SK-N-SH (cell line): Measurements from ENCODE around the gene TSHZ2. TPM values are rescaled to one million over a fixed set of nuclear protein-coding genes. Genes with fewer than 3 reads are reported as not detected.

ENCODE experiments used
- CTCF ChIA-PET: fragments of 300-600, 350-600 bp; formaldehyde crosslinking; extraction: SDS; loops from one replicate; lab custom pipeline; 2021; lab: Yijun Ruan, JAX
- POLR2A ChIA-PET: fragments of 350-600 bp; sonication (Branson Sonifier 250); formaldehyde crosslinking; extraction: SDS; loops from one replicate; lab custom pipeline; 2020; ENCODE audit warnings: antibody characterized with exemption, inconsistent platforms; lab: Yijun Ruan, JAX
- DNase-seq: peaks from one replicate; pipeline ENCODE4 v3.0.0; 2012
- H2AFZ ChIP-seq: fragments of 200-600 bp; sonication (generic); 2 replicates; pipeline ENCODE4 v1.8.1; 2016; ENCODE audit warnings: antibody characterized with exemption, mild to moderate bottlenecking, low read depth
- H3F3A ChIP-seq: fragments of 200-600 bp; sonication (generic); replicated peaks from 2 replicates; pipeline ENCODE3; 2016; ENCODE audit warnings: antibody characterized with exemption, mild to moderate bottlenecking; ENCODE audit not compliant: insufficient read depth
- H3K27ac ChIP-seq, 2 experiments: fragments of 200-500 bp in 1 of 2; fragments of 200-600 bp in 1 of 2; sonication (Bioruptor generic) in 1 of 2; sonication (generic), shearing (Covaris generic) in 1 of 2; 2 replicates each; pipeline versions ENCODE4 v1.5.1 to v1.6.1; 2014 to 2016; ENCODE audit warnings: low read depth in 2 of 2, inconsistent platforms in 1 of 2, low read length in 1 of 2, mild to moderate bottlenecking in 1 of 2, mixed read lengths in 1 of 2
- H3K27me3 ChIP-seq: fragments of 200-600 bp; sonication (generic), shearing (Covaris generic); 2 replicates; pipeline ENCODE4 v1.6.1; 2016; ENCODE audit warnings: mixed run types; ENCODE audit not compliant: insufficient read depth
- H3K36me3 ChIP-seq, 2 experiments: fragments of 200-500 bp in 1 of 2; fragments of 200-600 bp in 1 of 2; sonication (Bioruptor generic) in 1 of 2; sonication (generic) in 1 of 2; replicated peaks in 1 of 2; 2 replicates each; pipeline versions ENCODE3 to v1.5.1; 2014 to 2016; ENCODE audit warnings: low read length in 1 of 2, mild to moderate bottlenecking in 1 of 2; ENCODE audit not compliant: insufficient read depth in 2 of 2, control insufficient read depth in 1 of 2
- H3K4me1 ChIP-seq, 2 experiments: fragments of 200-500 bp in 1 of 2; fragments of 200-600 bp in 1 of 2; sonication (Bioruptor generic) in 1 of 2; sonication (generic), shearing (Covaris generic) in 1 of 2; 2 replicates each; pipeline versions ENCODE4 v1.5.1 to v1.6.1; 2014 to 2016; ENCODE audit warnings: low read depth in 1 of 2, low read length in 1 of 2, mixed run types in 1 of 2; ENCODE audit not compliant: insufficient read depth in 2 of 2, control insufficient read depth in 1 of 2
- H3K4me2 ChIP-seq: fragments of 200-600 bp; sonication (generic), shearing (Covaris generic); 2 replicates; pipeline ENCODE4 v1.6.1; 2017; ENCODE audit warnings: mixed run types
- H3K4me3 ChIP-seq, 2 experiments: fragments of 200-500 bp in 1 of 2; fragments of 200-600 bp in 1 of 2; sonication (Bioruptor generic) in 1 of 2; sonication (generic), shearing (Covaris generic) in 1 of 2; 2 replicates each; pipeline versions ENCODE4 v1.5.1 to v1.8.1; 2014 to 2016; ENCODE audit warnings: low read depth in 2 of 2, inconsistent platforms in 1 of 2, low read length in 1 of 2, mild to moderate bottlenecking in 1 of 2, mixed read lengths in 1 of 2, moderate library complexity in 1 of 2
- H3K79me2 ChIP-seq: fragments of 200-600 bp; sonication (generic); 2 replicates; pipeline ENCODE4 v1.8.1; 2017; ENCODE audit warnings: mild to moderate bottlenecking; ENCODE audit not compliant: insufficient read depth
- H3K9ac ChIP-seq: fragments of 200-600 bp; sonication (generic); 2 replicates; pipeline ENCODE4 v1.6.1; 2017; ENCODE audit warnings: mixed run types
- H3K9me2 ChIP-seq: fragments of 200-600 bp; sonication (generic); 2 replicates; pipeline ENCODE4 v1.6.1; 2017; ENCODE audit warnings: mixed run types
- H3K9me3 ChIP-seq: fragments of 200-600 bp; sonication (generic); 2 replicates; pipeline ENCODE4 v1.6.1; 2017; ENCODE audit warnings: mixed run types, mild to moderate bottlenecking, moderate library complexity
- H4K20me1 ChIP-seq: fragments of 200-600 bp; sonication (generic); 2 replicates; pipeline ENCODE4 v1.6.1; 2017; ENCODE audit warnings: mild to moderate bottlenecking, mixed run types; ENCODE audit not compliant: insufficient read depth
- CHD2 ChIP-seq: fragments of 150-350 bp; IDR thresholded peaks from 2 replicates; pipeline ENCODE4 v1.6.1; 2018; ENCODE audit warnings: low read length; ENCODE audit not compliant: partially characterized antibody
- CTCF ChIP-seq: fragments of 200-600 bp; sonication (generic); IDR thresholded peaks from 2 replicates; pipeline ENCODE4 v1.6.1; 2017; ENCODE audit warnings: antibody characterized with exemption, mild to moderate bottlenecking, moderate library complexity
- EP300 ChIP-seq, 2 experiments: IDR thresholded peaks; 2 replicates each; pipeline versions ENCODE4 v1.4.0 to v1.6.1; 2012; ENCODE audit warnings: borderline replicate concordance in 1 of 2, low read depth in 1 of 2, low read length in 1 of 2
- EZH2phosphoT487 ChIP-seq: fragments of 200-600 bp; sonication (generic); IDR thresholded peaks from 2 replicates; pipeline ENCODE4 v1.6.1; 2017; ENCODE audit warnings: low read depth, mixed run types, mild to moderate bottlenecking, antibody characterized with exemption, moderate library complexity, borderline replicate concordance
- FOSL2 ChIP-seq: IDR thresholded peaks from 2 replicates; pipeline ENCODE4 v1.4.0; 2012; ENCODE audit warnings: low read depth, mild to moderate bottlenecking, moderate library complexity, borderline replicate concordance
- FOXJ3 ChIP-seq: sonication (generic); formaldehyde crosslinking; IDR thresholded peaks from 2 replicates; pipeline ENCODE4 v1.5.1; 2020; ENCODE audit warnings: mild to moderate bottlenecking, missing genetic modification reagents
- GABPA ChIP-seq: IDR thresholded peaks from 2 replicates; pipeline ENCODE4 v1.4.0; 2012; ENCODE audit warnings: low read depth, mild to moderate bottlenecking
- JUND ChIP-seq: IDR thresholded peaks from 2 replicates; pipeline ENCODE4 v1.4.0; 2012
- MXI1 ChIP-seq: IDR thresholded peaks from 2 replicates; pipeline ENCODE4 v1.6.1; 2012; ENCODE audit warnings: mild to moderate bottlenecking, low read depth, low read length, improper control_type of control experiment
- NFIC ChIP-seq: IDR thresholded peaks from 2 replicates; pipeline ENCODE4 v1.4.0; 2012; ENCODE audit warnings: borderline replicate concordance
- NRF1 ChIP-seq: IDR thresholded peaks from 2 replicates; pipeline ENCODE4 v1.6.1; 2012; ENCODE audit warnings: low read depth, mild to moderate bottlenecking, low read length
- RCOR1 ChIP-seq: fragments of 150-350 bp; IDR thresholded peaks from 2 replicates; pipeline ENCODE4 v1.6.1; 2017; ENCODE audit warnings: antibody characterized with exemption, low read length
- RFX5 ChIP-seq: IDR thresholded peaks from 2 replicates; pipeline ENCODE4 v1.6.1; 2012; ENCODE audit warnings: mild to moderate bottlenecking, improper control_type of control experiment, low read length
- SIN3A ChIP-seq: IDR thresholded peaks from 2 replicates; pipeline ENCODE4 v1.6.1; 2012; ENCODE audit warnings: low read depth, mild to moderate bottlenecking, low read length, moderate library complexity, borderline replicate concordance
- TAF1 ChIP-seq: IDR thresholded peaks from 2 replicates; pipeline ENCODE4 v1.6.1; 2012; ENCODE audit warnings: low read depth, mild to moderate bottlenecking, low read length, moderate library complexity, borderline replicate concordance
- TCF12 ChIP-seq: IDR thresholded peaks from 2 replicates; pipeline ENCODE4 v1.4.0; 2012
- TEAD4 ChIP-seq: IDR thresholded peaks from 2 replicates; pipeline ENCODE4 v1.4.0; 2012; ENCODE audit warnings: mild to moderate bottlenecking, borderline replicate concordance; ENCODE audit not compliant: insufficient read depth
- YY1 ChIP-seq: IDR thresholded peaks from 2 replicates; pipeline ENCODE4 v1.4.0; 2012; ENCODE audit warnings: low read depth, mild to moderate bottlenecking
- WGBS: methylation state at CpG from one replicate; pipeline ENCODE4 v1.1.6; 2017; ENCODE audit warnings: low lambda C conversion rate; 5-methylcytosine and 5-hydroxymethylcytosine counted together
- polyA plus RNA-seq, 3 experiments: library from polyadenylated mRNA; depleted of rRNA; stranded (reverse); fragments of >200 nt; gene quantifications; 2 replicates each; pipeline ENCODE4 v1.2.3, GENCODE V29; 2012
- TF ChIP-seq, protein P1 (sequence below): IDR thresholded peaks from 2 replicates; pipeline ENCODE4 v1.6.1; 2012; ENCODE audit warnings: mild to moderate bottlenecking, low read depth, low read length, moderate library complexity

Gene TSHZ2
- polyA plus RNA-seq, 1 of the 3 experiments (the other 2 are of a cell fraction): 0.13 TPM

DNA sequence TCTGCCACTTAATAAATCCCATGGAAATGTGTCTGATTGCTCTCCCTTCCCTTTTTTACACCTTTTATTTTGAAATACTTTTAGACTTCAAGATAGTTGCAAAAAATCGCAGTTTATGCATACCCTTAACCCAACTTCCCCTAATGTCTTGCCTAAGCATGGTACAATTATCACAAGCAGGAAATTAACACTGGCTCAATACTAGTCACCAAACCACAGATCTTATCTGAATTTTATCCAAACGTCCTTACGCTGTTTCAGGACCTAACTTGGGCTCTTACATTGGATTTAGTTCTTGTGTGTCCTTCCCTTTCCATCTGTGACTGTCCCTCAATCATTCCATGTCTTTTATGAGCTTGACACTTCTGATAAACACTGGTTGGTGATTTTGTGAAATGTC, 475.2 kb downstream of the TSHZ2 start:
- Histone ChIP-seq H3K27ac (no peak overlapping the region), H3K4me1 (no peaks in the 10 kb centered on the region), H2AFZ (no peak overlapping the region), H3K4me2 (no peak overlapping the region), H3K27me3 (no peaks in the 10 kb centered on the region), H3K4me3 (no peak overlapping the region), H3K79me2 (no peaks in the 10 kb centered on the region), H4K20me1 (no peaks in the 10 kb centered on the region), H3K36me3 (no peaks in the 10 kb centered on the region), H3K9me3 (no peaks in the 10 kb centered on the region), H3F3A (no peaks in the 10 kb centered on the region), H3K9me2 (no peaks in the 10 kb centered on the region), H3K9ac (no peak overlapping the region)
- TF ChIP-seq FOSL2 (no peak), YY1 (no peak), NFIC (no peak)
- ChIA-PET POLR2A (no interaction called here), CTCF (no interaction called here)
- DNase-seq: no peak
- 32% methylated on average over 3 of the region's 3 CpGs for WGBS

GRCh38 chr20:53448426-53448825, 476.3 kb downstream of the TSHZ2 start:
- no peaks in the 10 kb centered on the region for H3K9me2 ChIP-seq
- H3K4me3 ChIP-seq: no peak overlapping the region
- H2AFZ ChIP-seq: no peak overlapping the region
- 0% methylated on average over 1 of the region's 1 CpG for WGBS
- H3K27me3 ChIP-seq: no peaks in the 10 kb centered on the region
- no peaks in the 10 kb centered on the region for H3K36me3 ChIP-seq
- no peak overlapping the region for H3K4me2 ChIP-seq
- POLR2A ChIA-PET: no interaction called here
- DNase-seq: no peak
- H3K9me3 ChIP-seq: no peaks in the 10 kb centered on the region
- H3F3A ChIP-seq: no peaks in the 10 kb centered on the region
- TF ChIP-seq FOXJ3 (CRISPR knock-in tag): no peak
- TF ChIP-seq SIN3A: no peak
- H3K9ac ChIP-seq: no peak overlapping the region
- H3K4me1 ChIP-seq: no peaks in the 10 kb centered on the region
- no peaks in the 10 kb centered on the region for H3K79me2 ChIP-seq
- H4K20me1 ChIP-seq: no peaks in the 10 kb centered on the region
- no peak overlapping the region for H3K27ac ChIP-seq
- CTCF ChIA-PET: no interaction called here

GRCh38 chr20:53448875-53449274, 476.7 kb downstream of the TSHZ2 start:
- H3K79me2 ChIP-seq: no peaks in the 10 kb centered on the region
- H4K20me1 ChIP-seq: no peaks in the 10 kb centered on the region
- H3K4me3 ChIP-seq: no peak overlapping the region
- H3K36me3 ChIP-seq: no peaks in the 10 kb centered on the region
- H3K27ac ChIP-seq: no peak overlapping the region
- TF ChIP-seq CHD2 (no peak), NFIC (no peak), NRF1 (no peak), FOSL2 (no peak), GABPA (no peak), EP300 (IDR thresholded peaks at IDR 0.05; ENCODE audit: borderline replicate concordance in 1 of 2, low read depth in 1 of 2, low read length in 1 of 2) (no peak), RCOR1 (no peak), TEAD4 (no peak), TAF1 (no peak), JUND (no peak), SIN3A (no peak), CTCF (no peak), YY1 (no peak), RFX5 (no peak), FOXJ3 (CRISPR knock-in tag) (no peak), TCF12 (no peak), MXI1 (no peak), EZH2phosphoT487 (no peak)
- TF ChIP-seq, protein P1, sequence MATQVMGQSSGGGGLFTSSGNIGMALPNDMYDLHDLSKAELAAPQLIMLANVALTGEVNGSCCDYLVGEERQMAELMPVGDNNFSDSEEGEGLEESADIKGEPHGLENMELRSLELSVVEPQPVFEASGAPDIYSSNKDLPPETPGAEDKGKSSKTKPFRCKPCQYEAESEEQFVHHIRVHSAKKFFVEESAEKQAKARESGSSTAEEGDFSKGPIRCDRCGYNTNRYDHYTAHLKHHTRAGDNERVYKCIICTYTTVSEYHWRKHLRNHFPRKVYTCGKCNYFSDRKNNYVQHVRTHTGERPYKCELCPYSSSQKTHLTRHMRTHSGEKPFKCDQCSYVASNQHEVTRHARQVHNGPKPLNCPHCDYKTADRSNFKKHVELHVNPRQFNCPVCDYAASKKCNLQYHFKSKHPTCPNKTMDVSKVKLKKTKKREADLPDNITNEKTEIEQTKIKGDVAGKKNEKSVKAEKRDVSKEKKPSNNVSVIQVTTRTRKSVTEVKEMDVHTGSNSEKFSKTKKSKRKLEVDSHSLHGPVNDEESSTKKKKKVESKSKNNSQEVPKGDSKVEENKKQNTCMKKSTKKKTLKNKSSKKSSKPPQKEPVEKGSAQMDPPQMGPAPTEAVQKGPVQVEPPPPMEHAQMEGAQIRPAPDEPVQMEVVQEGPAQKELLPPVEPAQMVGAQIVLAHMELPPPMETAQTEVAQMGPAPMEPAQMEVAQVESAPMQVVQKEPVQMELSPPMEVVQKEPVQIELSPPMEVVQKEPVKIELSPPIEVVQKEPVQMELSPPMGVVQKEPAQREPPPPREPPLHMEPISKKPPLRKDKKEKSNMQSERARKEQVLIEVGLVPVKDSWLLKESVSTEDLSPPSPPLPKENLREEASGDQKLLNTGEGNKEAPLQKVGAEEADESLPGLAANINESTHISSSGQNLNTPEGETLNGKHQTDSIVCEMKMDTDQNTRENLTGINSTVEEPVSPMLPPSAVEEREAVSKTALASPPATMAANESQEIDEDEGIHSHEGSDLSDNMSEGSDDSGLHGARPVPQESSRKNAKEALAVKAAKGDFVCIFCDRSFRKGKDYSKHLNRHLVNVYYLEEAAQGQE: no peak
- ChIA-PET CTCF (no interaction called here), POLR2A (no interaction called here)
- DNase-seq: no peak
- no peak overlapping the region for H2AFZ ChIP-seq
- H3K9ac ChIP-seq: no peak overlapping the region
- no peaks in the 10 kb centered on the region for H3K9me2 ChIP-seq
- H3K4me1 ChIP-seq: no peaks in the 10 kb centered on the region
- H3K27me3 ChIP-seq: no peaks in the 10 kb centered on the region
- no peaks in the 10 kb centered on the region for H3K9me3 ChIP-seq
- no peaks in the 10 kb centered on the region for H3F3A ChIP-seq
- no peak overlapping the region for H3K4me2 ChIP-seq
